Measurements from ENCODE around the gene P2RX1. TPM values are rescaled to one million over a fixed set of nuclear protein-coding genes. Genes with fewer than 3 reads are reported as not detected.

Gene P2RX1
- polyA plus RNA-seq, 3 donors = 22.9 to 117 (median 33.8) TPM

GRCh38 chr17:3890082-3890877 lies 26.0 kb downstream of the P2RX1 start:
- no peak overlapping the region for H3K4me2 ChIP-seq (replicated peaks; ENCODE audit: extremely low read depth, low read length, poor library complexity, severe bottlenecking)
- H4K20me1 ChIP-seq (ENCODE audit: insufficient read depth, low read length) = no peaks in the 10 kb centered on the region
- no peaks in the 10 kb centered on the region for H3K79me2 ChIP-seq (ENCODE audit: insufficient read depth, low read length)
- H3K27me3 ChIP-seq (ENCODE audit: control insufficient read depth in 2 of 2, insufficient read depth in 2 of 2, low read length in 2 of 2) = no peaks in the 10 kb centered on the region
- peaks cover 0 to 2% (median 0%) of the 10 kb centered on the region in 7 donors for H3K9me3 Mint-ChIP-seq
- TF ChIP-seq CTCF (IDR thresholded peaks at IDR 0.05) = no peak
- peaks cover 78 to 96% of the 10 kb centered on the region in 2 donors for H3K4me1 ChIP-seq (ENCODE audit: control insufficient read depth in 1 of 2, insufficient read depth in 2 of 2, low read length in 2 of 2)
- peaks cover 12 to 17% of the 10 kb centered on the region in 2 donors for H3K36me3 Mint-ChIP-seq
- no peak overlapping the region for H2AFZ ChIP-seq (ENCODE audit: insufficient read depth, low read depth, low read length, poor library complexity, severe bottlenecking)
- peak in 2 of 3 donors; percentile 49 to 60 for DNase-seq
- peaks cover 9 to 18% (median 11%) of the 10 kb centered on the region in 3 donors for H3K27me3 Mint-ChIP-seq (ENCODE audit: low read depth in 3 of 3)
- no peak overlapping the region for H3K4me3 ChIP-seq (replicated peaks in 1 of 3; ENCODE audit: low read depth in 2 of 3, low read length in 3 of 3)
- intact Hi-C loops (cut with micrococcal nuclease) = loop anchor here (5.0 kb wide), 1 partner anchor 43 kb away; the partner anchor contains the start of gene NCBP3 (in 2 of the 2)
- peak overlapping the region; percentile 6 to 60 for H3K4me3 Mint-ChIP-seq
- H3K27ac ChIP-seq (ENCODE audit: low read depth in 1 of 2, low read length in 2 of 2) = no peak overlapping the region
- H3K4me1 Mint-ChIP-seq = peaks cover 71% of the 10 kb centered on the region
- H3K36me3 ChIP-seq (replicated peaks in 1 of 2; ENCODE audit: control insufficient read depth in 1 of 2, insufficient read depth in 2 of 2, low read length in 2 of 2) = peaks cover 0 to 4% of the 10 kb centered on the region in 2 donors
- H3K27ac Mint-ChIP-seq = peak overlapping the region; percentile 1 to 76 (median 53)
- no peak overlapping the region for H3K9ac ChIP-seq (ENCODE audit: insufficient read depth, low read length, poor library complexity, severe bottlenecking)
- 66% methylated on average over 22 of the region's 22 CpGs for WGBS (ENCODE audit: insufficient coverage)
- no peaks in the 10 kb centered on the region for H3K9me3 ChIP-seq (replicated peaks in 1 of 2; ENCODE audit: control insufficient read depth in 1 of 2, insufficient read depth in 1 of 2, low read length in 2 of 2)

DNA sequence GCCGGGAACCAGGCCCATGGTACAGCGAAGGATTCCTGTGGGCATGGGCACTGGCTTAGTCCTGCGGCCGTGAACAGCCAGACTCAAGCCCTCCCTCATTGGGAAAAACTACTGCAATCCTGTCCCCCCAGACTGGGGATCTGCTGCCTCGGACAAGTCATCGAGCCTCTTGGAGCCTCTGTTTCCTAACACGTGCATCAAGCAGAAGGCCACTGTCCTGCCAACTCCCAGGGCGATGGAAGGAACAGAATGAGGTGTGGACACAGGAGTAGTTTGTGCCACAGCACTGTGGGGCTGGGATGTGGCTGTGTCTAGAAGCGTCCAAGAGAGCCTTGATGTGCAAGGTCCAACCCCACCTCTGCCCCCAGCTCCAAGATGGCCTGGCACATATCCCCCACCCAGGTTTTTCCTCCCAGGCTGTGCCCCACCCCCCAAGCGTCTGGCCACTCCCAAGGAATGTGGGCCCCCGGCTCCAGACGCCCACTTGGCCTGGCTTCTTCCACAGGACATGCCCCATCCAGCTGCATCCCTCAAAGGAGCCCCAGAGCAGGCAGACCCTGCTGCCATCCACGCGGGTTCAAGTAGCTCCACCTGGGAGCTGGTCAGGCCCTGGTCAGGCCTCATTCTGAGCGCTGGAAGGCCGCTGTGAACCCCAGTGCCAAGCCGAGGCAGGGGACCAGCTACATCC lies 26.8 kb downstream of the P2RX1 start:
- intact Hi-C loops (cut with micrococcal nuclease) = loop anchor here (5.0 kb wide), 1 partner anchor 42 kb away; the partner anchor contains the start of gene NCBP3 (in 2 of the 2)
- Histone ChIP-seq H3K4me2 (replicated peaks; ENCODE audit: extremely low read depth, low read length, poor library complexity, severe bottlenecking) (no peak overlapping the region), H3K27ac (ENCODE audit: low read depth in 1 of 2, low read length in 2 of 2) (no peak overlapping the region), H3K9ac (ENCODE audit: insufficient read depth, low read length, poor library complexity, severe bottlenecking) (no peak overlapping the region), H3K27me3 (ENCODE audit: control insufficient read depth in 2 of 2, insufficient read depth in 2 of 2, low read length in 2 of 2) (no peaks in the 10 kb centered on the region), H3K9me3 (replicated peaks in 1 of 2; ENCODE audit: control insufficient read depth in 1 of 2, insufficient read depth in 1 of 2, low read length in 2 of 2) (no peaks in the 10 kb centered on the region), H4K20me1 (ENCODE audit: insufficient read depth, low read length) (no peaks in the 10 kb centered on the region), H2AFZ (ENCODE audit: insufficient read depth, low read depth, low read length, poor library complexity, severe bottlenecking) (no peak overlapping the region), H3K4me3 (replicated peaks in 1 of 3; ENCODE audit: low read depth in 2 of 3, low read length in 3 of 3) (no peak overlapping the region), H3K79me2 (ENCODE audit: insufficient read depth, low read length) (no peaks in the 10 kb centered on the region), H3K4me1 (ENCODE audit: control insufficient read depth in 1 of 2, insufficient read depth in 2 of 2, low read length in 2 of 2) (peaks cover 71 to 91% of the 10 kb centered on the region in 2 donors), H3K36me3 (replicated peaks in 1 of 2; ENCODE audit: control insufficient read depth in 1 of 2, insufficient read depth in 2 of 2, low read length in 2 of 2) (peaks cover 4 to 12% of the 10 kb centered on the region in 2 donors)
- H3K4me3 Mint-ChIP-seq = no peak overlapping the region
- no peak for TF ChIP-seq CTCF (IDR thresholded peaks at IDR 0.05)
- H3K4me1 Mint-ChIP-seq = peaks cover 68% of the 10 kb centered on the region
- WGBS (ENCODE audit: insufficient coverage) = 97% methylated on average over 16 of the region's 17 CpGs
- DNase-seq = no peak
- H3K9me3 Mint-ChIP-seq = peaks cover 0 to 2% (median 0%) of the 10 kb centered on the region in 7 donors
- H3K27ac Mint-ChIP-seq = peak overlapping the region in 1 of 7 donors; percentile 31
- peaks cover 20 to 25% of the 10 kb centered on the region in 2 donors for H3K36me3 Mint-ChIP-seq
- peaks cover 9 to 18% (median 11%) of the 10 kb centered on the region in 3 donors for H3K27me3 Mint-ChIP-seq (ENCODE audit: low read depth in 3 of 3)

Data from CD14-positive monocyte (primary cell).